Heart right ventricle (tissue), 16 donors: Measurements from ENCODE around the gene ATP5IF1. TPM values are rescaled to one million over a fixed set of nuclear protein-coding genes. Genes with fewer than 3 reads are reported as not detected.
A peak's percentile ranks its signal among the peaks of the same experiment; 100 is the strongest.

Source experiments
- ATAC-seq, 8 donors: fragments of 200-7000 bp; cut with Tn5 transposase; one replicate each; pipeline ENCODE4 v1.9.1; 2020; ENCODE audit warnings: mild to moderate bottlenecking in 8 of 8, moderate library complexity in 8 of 8, moderate number of reproducible peaks in 1 of 8
- DNase-seq, 2 donors: peaks; one replicate each; pipeline ENCODE4 v3.0.0-alpha.2; 2020
- H3K27ac ChIP-seq, 10 donors: fragments of 200-600 bp; sonication (generic) in 2 of 10; one replicate each; pipeline versions ENCODE4 v1.5.0 to v1.8.0; 2020 to 2022; ENCODE audit warnings: mild to moderate bottlenecking in 3 of 10
- H3K27me3 ChIP-seq, 7 donors: fragments of 200-600 bp; one replicate each; pipeline ENCODE4 v1.8.0; 2021 to 2022; ENCODE audit warnings: mild to moderate bottlenecking in 2 of 7
- H3K36me3 ChIP-seq, 9 donors: fragments of 200-600 bp; sonication (generic) in 1 of 9; one replicate each; pipeline versions ENCODE4 v1.5.0 to v1.8.0; 2020 to 2022; ENCODE audit warnings: mild to moderate bottlenecking in 2 of 9
- H3K4me1 ChIP-seq, 9 donors: fragments of 200-600 bp; sonication (generic) in 1 of 9; one replicate each; pipeline versions ENCODE4 v1.5.0 to v1.8.0; 2020 to 2022; ENCODE audit warnings: mild to moderate bottlenecking in 4 of 9
- H3K4me3 ChIP-seq, 10 donors: fragments of 200-600 bp; sonication (generic) in 2 of 10; one replicate each; pipeline versions ENCODE4 v1.5.0 to v1.8.0; 2020 to 2022; ENCODE audit warnings: mild to moderate bottlenecking in 7 of 10, moderate library complexity in 2 of 10
- H3K9me3 ChIP-seq, 11 donors: fragments of 200-600 bp in 10 of 11; sonication (generic) in 2 of 11; one replicate each; pipeline versions ENCODE4 v1.5.0 to v1.8.0; 2013 to 2022; ENCODE audit warnings: mild to moderate bottlenecking in 2 of 11, control low read depth in 1 of 11, moderate library complexity in 1 of 11
- CTCF ChIP-seq, 9 donors: fragments of 200-600 bp; sonication (generic) in 2 of 9; IDR thresholded peaks; one replicate each; pipeline versions ENCODE4 v1.5.0 to v1.8.0; 2021 to 2022; ENCODE audit warnings: antibody characterized with exemption in 9 of 9, mild to moderate bottlenecking in 5 of 9, moderate library complexity in 1 of 9
- WGBS, 2 donors: extraction: QIAGEN DNeasy Blood & Tissue Kit; methylation state at CpG; one replicate each; pipeline ENCODE4 v1.1.7; 2013; ENCODE audit warnings: inconsistent platforms in 1 of 2; 5-methylcytosine and 5-hydroxymethylcytosine counted together
- intact Hi-C, 10 donors: fragments of 100-400 bp; cut with DNase I; formaldehyde crosslinking; loops; one replicate each; pipeline versions ENCODE4 v1.11.1 to v1.14.2; 2022
- polyA plus RNA-seq, 2 donors: library from polyadenylated mRNA; stranded (reverse); fragments of 200-250 nt; gene quantifications; one replicate each; pipeline ENCODE4 v1.2.3, GENCODE V29; 2013
- total RNA-seq, 10 donors: library from RNA; stranded (reverse); fragmentation: NEBNext Ultra II Directional in 3 of 10; extraction: Animal tissue kit (Norgen Biotek cat#: 25700) in 3 of 10; gene quantifications; one replicate each; pipeline versions ENCODE4 v1.2.1 to v1.2.4, GENCODE V29; 2021 to 2023
- donor health status: Arrhythmogenic right ventricular cardiomyopathy.
- donor health status: ischemic (EF 13 %, LVEDD 7.1; RV severe dilation, severe dysfunction).
- donor health status: healthy with polysubstance abuse.
- donor health status: DM: no; HTN: yes; CAD: no.
- donor health status: DM: no; HTN: no; CAD: no.
- donor health status: ischemic (EF 25% LVEDD 6.9; RV normal size, moderate dysfunction).
- donor health status: ischemic (EF 25% LVEDD 5.7; RV mildly dilated, moderate dysfunction).
- donor health status: healthy.
- donor health status: DM: yes; HTN: yes; CAD: no.
- donor health status: Ischemic cardiomyopathy.
- donor health status: ischemic (EF 35%, LVEDD 5.7; RV mildly dilated, moderate dysfunction).
- donor health status: nonischemic (EF 11% LVEDD 7.7; RV severe dilation, severe dysfunction).
- donor health status: DM: yes; HTN: yes; CAD: no.
- donor health status: PGD.
- donor health status: ischemic (EF 29% LVEDD 5.4; RV normal size, mild dysfunction).
- donor health status: nonischemic (EF 23%, LVEDD 6.1; RV moderate dilation, normal function).

Gene ATP5IF1
- total and polyA plus RNA-seq, 12 donors, result 255 to 3,942 (median 420) TPM

- ATAC-seq (no peak), DNase-seq (no peak)
- H3K36me3 ChIP-seq, result peaks cover 0 to 53% (median 44%) of the 10 kb centered on the region in 9 donors
- no peak overlapping the region for H3K4me3 ChIP-seq
- no peak overlapping the region for H3K27ac ChIP-seq
- WGBS, 2 donors, result 94% methylated on average over 12 of the region's 12 CpGs
- H3K9me3 ChIP-seq, result no peaks in the 10 kb centered on the region
- intact Hi-C loops, result loop anchor here in 2 of 10 donors (10.0 kb wide), 2 partner anchors 343 to 353 kb away; no protein-coding TSS in a partner anchor
- no peak for TF ChIP-seq CTCF (IDR thresholded peaks at IDR 0.05)
- peaks cover 0 to 22% (median 12%) of the 10 kb centered on the region in 9 donors for H3K4me1 ChIP-seq
- H3K27me3 ChIP-seq, result no peaks in the 10 kb centered on the region
Observed at GRCh38 chr1:28197682-28198415, 38.1 kb upstream of the ATP5IF1 start.

DNA sequence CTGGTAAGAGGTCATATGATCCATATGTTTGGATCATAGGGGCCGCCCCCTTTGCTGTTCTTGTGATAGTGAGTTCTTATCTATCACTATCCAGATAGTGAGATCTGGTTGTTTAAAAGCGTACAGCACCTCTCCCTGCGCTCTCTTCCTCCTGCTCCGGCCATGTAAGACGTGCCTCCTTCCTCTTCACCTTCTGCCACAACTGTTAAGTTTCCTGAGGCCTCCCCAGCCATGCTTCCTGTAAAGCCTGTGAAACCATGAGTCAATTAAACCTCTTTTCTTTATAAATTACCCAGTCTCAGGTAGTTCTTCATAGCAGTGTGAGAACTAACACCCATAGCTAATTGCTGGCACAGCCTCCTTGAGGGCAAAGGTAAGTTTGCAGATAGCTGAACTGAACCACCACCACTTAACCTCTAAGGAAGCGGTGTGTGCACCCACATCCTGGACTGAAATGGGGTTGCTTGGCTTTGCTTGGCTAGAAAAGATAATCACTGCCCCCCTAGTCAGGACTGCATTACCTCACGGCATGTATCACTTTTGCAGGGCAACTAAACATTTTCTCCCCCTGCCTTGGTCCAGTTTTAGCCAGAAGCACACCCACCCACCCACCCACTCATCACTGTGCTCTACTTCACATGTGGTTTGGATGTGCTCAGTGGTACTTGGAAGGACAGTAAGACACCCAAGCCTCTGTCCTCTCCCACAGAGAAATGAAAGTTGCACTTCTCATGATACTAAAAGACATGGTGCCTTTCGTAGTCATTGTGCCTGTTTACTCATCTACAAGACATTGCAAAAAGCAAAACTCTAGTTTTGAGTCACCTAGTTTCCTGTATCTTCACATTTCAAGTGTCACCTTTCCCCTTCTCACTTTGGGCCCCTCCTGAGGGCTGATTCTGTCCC is 36.3 kb upstream of the ATP5IF1 start:
- intact Hi-C loops, result loop anchor here in 4 of 10 donors (10.0 kb wide), 4 partner anchors 165 to 355 kb away; no protein-coding TSS in a partner anchor
- H3K27ac ChIP-seq, result peak overlapping the region in 1 of 10 donors; percentile 61
- H3K36me3 ChIP-seq, result peaks cover 7 to 71% (median 61%) of the 10 kb centered on the region in 9 donors
- no peak overlapping the region for H3K4me3 ChIP-seq
- no peaks in the 10 kb centered on the region for H3K27me3 ChIP-seq
- peak in 1 of 8 donors; percentile 42 for ATAC-seq
- TF ChIP-seq CTCF (IDR thresholded peaks at IDR 0.05), result no peak
- peaks cover 0 to 22% (median 12%) of the 10 kb centered on the region in 9 donors for H3K4me1 ChIP-seq
- no peaks in the 10 kb centered on the region for H3K9me3 ChIP-seq
- WGBS, 2 donors, result 90 to 91% methylated on average over 8 of the region's 8 CpGs
- DNase-seq, result no peak

DNA sequence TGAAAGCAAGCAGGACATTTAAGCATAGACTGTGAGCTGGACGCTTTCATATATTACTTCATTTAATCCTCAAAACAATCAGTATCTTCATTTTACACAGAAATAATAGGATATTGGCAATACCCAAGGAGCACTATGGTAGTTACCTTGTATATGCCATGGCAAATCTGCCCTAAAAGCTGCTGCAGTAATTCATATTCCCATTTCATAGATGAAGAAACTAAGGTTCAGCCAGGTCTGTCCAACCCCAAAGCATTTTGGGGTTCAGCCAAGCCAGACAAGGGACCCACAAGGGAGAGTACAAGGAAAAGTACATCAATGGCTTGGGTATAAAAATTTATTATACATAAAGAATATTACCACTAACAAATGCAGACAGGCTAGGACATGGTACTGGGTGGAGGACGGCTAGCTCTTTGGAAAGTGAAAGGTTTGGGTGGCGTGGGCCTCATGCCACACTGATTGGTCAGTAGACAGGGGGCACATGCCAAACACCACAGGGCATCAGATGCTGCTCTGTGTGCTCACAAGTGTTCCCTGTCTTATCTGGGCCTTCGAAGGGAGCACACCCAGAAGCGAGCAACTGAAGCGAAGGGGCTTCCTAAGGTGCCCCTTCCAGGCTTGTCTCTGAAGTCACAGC is 35.6 kb upstream of the ATP5IF1 start:
- no peak for TF ChIP-seq CTCF (IDR thresholded peaks at IDR 0.05)
- Histone ChIP-seq H3K27me3 (no peaks in the 10 kb centered on the region), H3K36me3 (peaks cover 7 to 78% (median 66%) of the 10 kb centered on the region in 9 donors), H3K4me3 (no peak overlapping the region), H3K9me3 (no peaks in the 10 kb centered on the region), H3K27ac (peak overlapping the region in 1 of 10 donors; percentile 61), H3K4me1 (peaks cover 0 to 22% (median 12%) of the 10 kb centered on the region in 9 donors)
- no peak for DNase-seq
- ATAC-seq, result no peak
- WGBS, 2 donors, result 95 to 96% methylated on average over 6 of the region's 6 CpGs
- intact Hi-C loops, result loop anchor here in 2 of 10 donors (10.0 kb wide), 2 partner anchors 166 to 336 kb away; no protein-coding TSS in a partner anchor

DNA sequence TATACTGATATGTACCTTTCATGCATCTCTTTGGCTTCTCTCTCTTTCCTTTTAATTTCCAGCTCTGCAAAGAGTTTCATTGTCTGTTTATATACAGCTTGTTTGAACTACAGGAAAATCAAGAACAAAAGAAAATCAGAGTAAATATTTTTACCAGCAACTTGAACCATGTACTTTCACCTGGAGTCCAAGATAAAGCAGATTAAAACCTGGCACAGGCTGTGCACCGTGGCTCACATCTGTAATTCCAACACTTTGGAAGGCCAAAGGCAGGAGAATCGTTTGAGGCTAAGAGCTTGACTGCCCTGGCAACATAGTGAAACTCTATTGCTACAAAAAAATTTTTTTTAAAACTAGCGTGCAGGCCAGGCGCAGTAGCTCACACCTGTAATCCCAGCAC is 30.7 kb upstream of the ATP5IF1 start:
- DNase-seq, result no peak
- WGBS, 2 donors, result 81 to 88% methylated on average over 4 of the region's 4 CpGs
- Histone ChIP-seq H3K4me1 (peaks cover 0 to 8% (median 0%) of the 10 kb centered on the region in 9 donors), H3K4me3 (no peak overlapping the region), H3K27ac (no peak overlapping the region), H3K36me3 (peaks cover 0 to 100% (median 63%) of the 10 kb centered on the region in 9 donors), H3K27me3 (no peaks in the 10 kb centered on the region), H3K9me3 (no peaks in the 10 kb centered on the region)
- intact Hi-C loops, result loop anchor here in 5 of 10 donors (5.0 to 10.0 kb wide), 3 partner anchors 113 to 340 kb away; no protein-coding TSS in a partner anchor
- TF ChIP-seq CTCF (IDR thresholded peaks at IDR 0.05), result no peak
- ATAC-seq, result no peak
